ENCODE data around the gene OTUD5.

Gene OTUD5

GRCh38 chrX:48972220-48973164 is 15.1 kb upstream of the OTUD5 start:
- Histone ChIP-seq H3K9me3 (ENCODE audit: control insufficient read depth, low read length) (no peaks in the 10 kb centered on the region), H3K4me3 (ENCODE audit: extremely low read depth, insufficient read depth, low read length, poor library complexity, severe bottlenecking) (peak overlapping the region; percentile 28), H3K36me3 (ENCODE audit: control insufficient read depth, insufficient read depth, low read length) (peaks cover 12% of the 10 kb centered on the region), H3K27ac (ENCODE audit: low read depth, low read length, severe bottlenecking) (no peak overlapping the region), H3K4me1 (ENCODE audit: control insufficient read depth, insufficient read depth, low read length, poor library complexity, severe bottlenecking) (peaks cover 3% of the 10 kb centered on the region)
- 56 to 83% methylated on average over 4 to 8 of the region's 13 CpGs for WGBS, 2 experiments (ENCODE audit: insufficient coverage in 2 of 2)

GRCh38 chrX:48971249-48972219 is 14.1 kb upstream of the OTUD5 start, which contains the start of gene KCND1:
KCND1 (minus strand) TSS chrX:48971844; CDS start chrX:48970271, 1,573 bp downstream.
- peaks cover 4% of the 10 kb centered on the region for H3K36me3 ChIP-seq (ENCODE audit: control insufficient read depth, insufficient read depth, low read length)
- 23 to 33% methylated on average over 1 to 6 of the region's 28 CpGs for WGBS, 2 experiments (ENCODE audit: insufficient coverage in 2 of 2)
- H3K9me3 ChIP-seq (ENCODE audit: control insufficient read depth, low read length): no peaks in the 10 kb centered on the region
- no peak within 1 kb of the TSS for H3K27ac ChIP-seq (ENCODE audit: low read depth, low read length, severe bottlenecking)
- H3K4me3 ChIP-seq (ENCODE audit: extremely low read depth, insufficient read depth, low read length, poor library complexity, severe bottlenecking): peak within 1 kb of the TSS; percentile 28
- H3K4me1 ChIP-seq (ENCODE audit: control insufficient read depth, insufficient read depth, low read length, poor library complexity, severe bottlenecking): peaks cover 8% of the 10 kb centered on the region

- WGBS, 2 experiments (ENCODE audit: insufficient coverage in 2 of 2): 95 to 96% methylated on average over 10 to 22 of the region's 28 CpGs
- Histone ChIP-seq H3K36me3 (ENCODE audit: control insufficient read depth, insufficient read depth, low read length) (peaks cover 9% of the 10 kb centered on the region), H3K4me1 (ENCODE audit: control insufficient read depth, insufficient read depth, low read length, poor library complexity, severe bottlenecking) (peaks cover 8% of the 10 kb centered on the region), H3K27ac (ENCODE audit: low read depth, low read length, severe bottlenecking) (no peak overlapping the region), H3K4me3 (ENCODE audit: extremely low read depth, insufficient read depth, low read length, poor library complexity, severe bottlenecking) (no peak overlapping the region), H3K9me3 (ENCODE audit: control insufficient read depth, low read length) (no peaks in the 10 kb centered on the region)
Observed at GRCh38 chrX:48969471-48969870, 12.1 kb upstream of the OTUD5 start.

GRCh38 chrX:48968377-48968776 is 11.0 kb upstream of the OTUD5 start:
- no peaks in the 10 kb centered on the region for H3K9me3 ChIP-seq (ENCODE audit: control insufficient read depth, low read length)
- WGBS, 2 experiments (ENCODE audit: insufficient coverage in 2 of 2): no CpG with 5 or more reads among the region's 1 CpG

GRCh38 chrX:48966796-48967579 is 9.6 kb upstream of the OTUD5 start:
- WGBS, 2 experiments (ENCODE audit: insufficient coverage in 2 of 2): 88 to 98% methylated on average over 4 to 6 of the region's 15 CpGs

More at GRCh38 chrX:48968377-48968776, 11.0 kb upstream of the OTUD5 start:
- Histone ChIP-seq H3K4me1 (ENCODE audit: control insufficient read depth, insufficient read depth, low read length, poor library complexity, severe bottlenecking) (peaks cover 8% of the 10 kb centered on the region), H3K36me3 (ENCODE audit: control insufficient read depth, insufficient read depth, low read length) (peaks cover 9% of the 10 kb centered on the region), H3K4me3 (ENCODE audit: extremely low read depth, insufficient read depth, low read length, poor library complexity, severe bottlenecking) (no peak overlapping the region), H3K27ac (ENCODE audit: low read depth, low read length, severe bottlenecking) (no peak overlapping the region)

GRCh38 chrX:48965959-48966358 is 8.6 kb upstream of the OTUD5 start:
- Histone ChIP-seq H3K36me3 (ENCODE audit: control insufficient read depth, insufficient read depth, low read length) (peaks cover 9% of the 10 kb centered on the region), H3K9me3 (ENCODE audit: control insufficient read depth, low read length) (no peaks in the 10 kb centered on the region), H3K4me3 (ENCODE audit: extremely low read depth, insufficient read depth, low read length, poor library complexity, severe bottlenecking) (no peak overlapping the region), H3K4me1 (ENCODE audit: control insufficient read depth, insufficient read depth, low read length, poor library complexity, severe bottlenecking) (peaks cover 14% of the 10 kb centered on the region), H3K27ac (ENCODE audit: low read depth, low read length, severe bottlenecking) (no peak overlapping the region)
- 96 to 98% methylated on average over 8 to 14 of the region's 14 CpGs for WGBS, 2 experiments (ENCODE audit: insufficient coverage in 2 of 2)

More at GRCh38 chrX:48966796-48967579, 9.6 kb upstream of the OTUD5 start:
- Histone ChIP-seq H3K36me3 (ENCODE audit: control insufficient read depth, insufficient read depth, low read length) (peaks cover 9% of the 10 kb centered on the region), H3K4me1 (ENCODE audit: control insufficient read depth, insufficient read depth, low read length, poor library complexity, severe bottlenecking) (peaks cover 14% of the 10 kb centered on the region), H3K9me3 (ENCODE audit: control insufficient read depth, low read length) (no peaks in the 10 kb centered on the region), H3K27ac (ENCODE audit: low read depth, low read length, severe bottlenecking) (no peak overlapping the region), H3K4me3 (ENCODE audit: extremely low read depth, insufficient read depth, low read length, poor library complexity, severe bottlenecking) (no peak overlapping the region)

- peaks cover 5% of the 10 kb centered on the region for H3K4me1 ChIP-seq (ENCODE audit: control insufficient read depth, insufficient read depth, low read length, poor library complexity, severe bottlenecking)
- no peaks in the 10 kb centered on the region for H3K9me3 ChIP-seq (ENCODE audit: control insufficient read depth, low read length)
- peaks cover 9% of the 10 kb centered on the region for H3K36me3 ChIP-seq (ENCODE audit: control insufficient read depth, insufficient read depth, low read length)
- H3K27ac ChIP-seq (ENCODE audit: low read depth, low read length, severe bottlenecking): peak overlapping the region; percentile 59
- H3K4me3 ChIP-seq (ENCODE audit: extremely low read depth, insufficient read depth, low read length, poor library complexity, severe bottlenecking): no peak overlapping the region
- WGBS, 2 experiments (ENCODE audit: insufficient coverage in 2 of 2): 38 to 71% methylated on average over 2 to 3 of the region's 5 CpGs
Observed at GRCh38 chrX:48961585-48962091, 4.2 kb upstream of the OTUD5 start.

- H3K27ac ChIP-seq (ENCODE audit: low read depth, low read length, severe bottlenecking): no peak overlapping the region
- H3K9me3 ChIP-seq (ENCODE audit: control insufficient read depth, low read length): no peaks in the 10 kb centered on the region
- no peak overlapping the region for H3K4me3 ChIP-seq (ENCODE audit: extremely low read depth, insufficient read depth, low read length, poor library complexity, severe bottlenecking)
- no CpG with 5 or more reads among the region's 2 CpGs for WGBS, 2 experiments (ENCODE audit: insufficient coverage in 2 of 2)
- peaks cover 5% of the 10 kb centered on the region for H3K4me1 ChIP-seq (ENCODE audit: control insufficient read depth, insufficient read depth, low read length, poor library complexity, severe bottlenecking)
- H3K36me3 ChIP-seq (ENCODE audit: control insufficient read depth, insufficient read depth, low read length): peaks cover 11% of the 10 kb centered on the region
Observed at GRCh38 chrX:48960291-48960690, 2.9 kb upstream of the OTUD5 start.

- 3 to 4% methylated on average over 9 to 11 of the region's 21 CpGs for WGBS, 2 experiments (ENCODE audit: insufficient coverage in 2 of 2)
- Histone ChIP-seq H3K4me1 (ENCODE audit: control insufficient read depth, insufficient read depth, low read length, poor library complexity, severe bottlenecking) (peaks cover 5% of the 10 kb centered on the region), H3K9me3 (ENCODE audit: control insufficient read depth, low read length) (no peaks in the 10 kb centered on the region), H3K27ac (ENCODE audit: low read depth, low read length, severe bottlenecking) (peak overlapping the region; percentile 100), H3K36me3 (ENCODE audit: control insufficient read depth, insufficient read depth, low read length) (peaks cover 18% of the 10 kb centered on the region), H3K4me3 (ENCODE audit: extremely low read depth, insufficient read depth, low read length, poor library complexity, severe bottlenecking) (peak overlapping the region; percentile 52)
Observed at GRCh38 chrX:48958635-48959094, 1.3 kb upstream of the OTUD5 start.
